ENCODE results near the gene ZNF462.

The ZNF462 gene

GRCh38 chr9:107043886-107044285 is 180.9 kb downstream of the ZNF462 start:
- H3K36me3 Mint-ChIP-seq: no peaks in the 10 kb centered on the region
- no peak overlapping the region for H3K4me3 Mint-ChIP-seq
- H3K9me3 Mint-ChIP-seq (ENCODE audit: low read depth): no peaks in the 10 kb centered on the region
- H3K27me3 Mint-ChIP-seq: peaks cover 2% of the 10 kb centered on the region
- no peak overlapping the region for H3K27ac Mint-ChIP-seq
- H3K4me1 Mint-ChIP-seq (ENCODE audit: low read depth): no peaks in the 10 kb centered on the region

- no peak overlapping the region for H3K27ac Mint-ChIP-seq
- H3K27me3 Mint-ChIP-seq: no peaks in the 10 kb centered on the region
- H3K36me3 Mint-ChIP-seq: no peaks in the 10 kb centered on the region
- H3K4me1 Mint-ChIP-seq (ENCODE audit: low read depth): no peaks in the 10 kb centered on the region
- no peak overlapping the region for H3K4me3 Mint-ChIP-seq
- no peaks in the 10 kb centered on the region for H3K9me3 Mint-ChIP-seq (ENCODE audit: low read depth)
Observed at GRCh38 chr9:107044872-107045271, 181.9 kb downstream of the ZNF462 start.

GRCh38 chr9:107046692-107047091 is 183.7 kb downstream of the ZNF462 start:
- Mint-ChIP-seq H3K36me3 (no peaks in the 10 kb centered on the region), H3K9me3 (ENCODE audit: low read depth) (no peaks in the 10 kb centered on the region), H3K27ac (no peak overlapping the region), H3K4me3 (no peak overlapping the region), H3K27me3 (no peaks in the 10 kb centered on the region), H3K4me1 (ENCODE audit: low read depth) (no peaks in the 10 kb centered on the region)

- no peaks in the 10 kb centered on the region for H3K27me3 Mint-ChIP-seq
- H3K9me3 Mint-ChIP-seq (ENCODE audit: low read depth): no peaks in the 10 kb centered on the region
Observed at GRCh38 chr9:107049046-107049802, 186.3 kb downstream of the ZNF462 start.

GRCh38 chr9:107049803-107050184 is 186.8 kb downstream of the ZNF462 start:
- H3K4me1 Mint-ChIP-seq (ENCODE audit: low read depth): no peaks in the 10 kb centered on the region
- no peak overlapping the region for H3K27ac Mint-ChIP-seq
- H3K27me3 Mint-ChIP-seq: no peaks in the 10 kb centered on the region
- H3K9me3 Mint-ChIP-seq (ENCODE audit: low read depth): no peaks in the 10 kb centered on the region
- H3K36me3 Mint-ChIP-seq: no peaks in the 10 kb centered on the region
- no peak overlapping the region for H3K4me3 Mint-ChIP-seq

More at GRCh38 chr9:107049046-107049802, 186.3 kb downstream of the ZNF462 start:
- no peak overlapping the region for H3K27ac Mint-ChIP-seq
- no peak overlapping the region for H3K4me3 Mint-ChIP-seq
- H3K4me1 Mint-ChIP-seq (ENCODE audit: low read depth): no peaks in the 10 kb centered on the region
- no peaks in the 10 kb centered on the region for H3K36me3 Mint-ChIP-seq

- H3K4me1 Mint-ChIP-seq (ENCODE audit: low read depth): no peaks in the 10 kb centered on the region
- H3K27me3 Mint-ChIP-seq: peaks cover 2% of the 10 kb centered on the region
- no peaks in the 10 kb centered on the region for H3K36me3 Mint-ChIP-seq
- H3K27ac Mint-ChIP-seq: no peak overlapping the region
- H3K9me3 Mint-ChIP-seq (ENCODE audit: low read depth): no peaks in the 10 kb centered on the region
- no peak overlapping the region for H3K4me3 Mint-ChIP-seq
Observed at GRCh38 chr9:107051392-107051791, 188.4 kb downstream of the ZNF462 start.

- H3K4me1 Mint-ChIP-seq (ENCODE audit: low read depth): no peaks in the 10 kb centered on the region
- no peaks in the 10 kb centered on the region for H3K9me3 Mint-ChIP-seq (ENCODE audit: low read depth)
- H3K27ac Mint-ChIP-seq: no peak overlapping the region
- H3K27me3 Mint-ChIP-seq: peaks cover 2% of the 10 kb centered on the region
- H3K4me3 Mint-ChIP-seq: no peak overlapping the region
- H3K36me3 Mint-ChIP-seq: no peaks in the 10 kb centered on the region
Observed at GRCh38 chr9:107054146-107054545, 191.2 kb downstream of the ZNF462 start.

- Mint-ChIP-seq H3K4me3 (no peak overlapping the region), H3K27ac (no peak overlapping the region), H3K9me3 (ENCODE audit: low read depth) (no peaks in the 10 kb centered on the region), H3K27me3 (peaks cover 2% of the 10 kb centered on the region), H3K4me1 (ENCODE audit: low read depth) (no peaks in the 10 kb centered on the region), H3K36me3 (no peaks in the 10 kb centered on the region)
Observed at GRCh38 chr9:107059220-107059619, 196.3 kb downstream of the ZNF462 start.

- H3K9me3 Mint-ChIP-seq (ENCODE audit: low read depth): no peaks in the 10 kb centered on the region
- H3K36me3 Mint-ChIP-seq: no peaks in the 10 kb centered on the region
- H3K27me3 Mint-ChIP-seq: peaks cover 2% of the 10 kb centered on the region
- no peak overlapping the region for H3K27ac Mint-ChIP-seq
- no peak overlapping the region for H3K4me3 Mint-ChIP-seq
- H3K4me1 Mint-ChIP-seq (ENCODE audit: low read depth): no peaks in the 10 kb centered on the region
Observed at GRCh38 chr9:107060062-107060461, 197.1 kb downstream of the ZNF462 start.
